ENCODE measurements around the gene HARBI1. TPM values are rescaled to one million over a fixed set of nuclear protein-coding genes. Genes with fewer than 3 reads are reported as not detected.

The HARBI1 gene
- total and polyA plus RNA-seq, 2 of the 4 experiments (the other 2 are of a cell fraction), result 2.7 to 5.2 TPM

GRCh38 chr11:46642627-46643335 lies 25.8 kb upstream of the HARBI1 start:
- Histone ChIP-seq H3K4me3 (ENCODE audit: insufficient read depth, low read depth, low read length) (no peak overlapping the region), H4K20me1 (ENCODE audit: insufficient read depth, low read length) (no peaks in the 10 kb centered on the region), H3K27ac (ENCODE audit: insufficient read depth, low read length) (no peak overlapping the region), H2AFZ (replicated peaks; ENCODE audit: low read length, poor library complexity) (no peak overlapping the region), H2BK20ac (ENCODE audit: low read depth, low read length) (no peak overlapping the region), H4K91ac (ENCODE audit: insufficient read depth, low read depth, low read length) (no peak overlapping the region), H3K23ac (ENCODE audit: low read depth, low read length) (no peak overlapping the region), H2AK9ac (replicated peaks; ENCODE audit: low read depth, low read length, poor library complexity) (no peak overlapping the region), H3K4me2 (ENCODE audit: low read depth, low read length) (no peak overlapping the region), H3K27me3 (ENCODE audit: control insufficient read depth, insufficient read depth, low read length) (no peaks in the 10 kb centered on the region), H3K18ac (ENCODE audit: low read depth, low read length) (no peak overlapping the region), H3K14ac (replicated peaks; ENCODE audit: low read depth, low read length) (no peak overlapping the region), H3K4me1 (ENCODE audit: control insufficient read depth, insufficient read depth, low read length) (peaks cover 3% of the 10 kb centered on the region), H3K4ac (ENCODE audit: low read depth, low read length) (no peak overlapping the region), H3K9me1 (ENCODE audit: insufficient read depth, low read length) (no peaks in the 10 kb centered on the region), H2BK5ac (ENCODE audit: low read depth, low read length, poor library complexity, severe bottlenecking) (no peak overlapping the region), H3K36me3 (ENCODE audit: control insufficient read depth, insufficient read depth, low read length) (peaks cover 19% of the 10 kb centered on the region), H4K8ac (ENCODE audit: low read depth in 2 of 2, low read length in 2 of 2) (no peak overlapping the region), H2AK5ac (ENCODE audit: low read depth, low read length) (no peak overlapping the region), H3K9ac (ENCODE audit: low read depth, low read length) (no peak overlapping the region), H3K56ac (ENCODE audit: extremely low read depth, insufficient read depth, low read length) (no peak overlapping the region), H3K9me3 (ENCODE audit: control insufficient read depth, insufficient read depth, low read length) (peaks cover 2% of the 10 kb centered on the region; the same call in 1 of the 2 replicates), H2BK15ac (ENCODE audit: low read depth, low read length) (no peak overlapping the region), H2BK120ac (ENCODE audit: low read depth, low read length) (no peak overlapping the region), H3K79me1 (ENCODE audit: low read depth in 1 of 2, low read length in 2 of 2) (peaks cover 24 to 49% of the 10 kb centered on the region in 2 experiments), H4K5ac (ENCODE audit: low read depth, low read length) (no peak overlapping the region)
- dilution Hi-C loops (cut with HindIII; ENCODE audit: low sequenced_read_pairs, unreplicated experiment) (no loop called here), intact Hi-C loops (cut with micrococcal nuclease) (no loop called here), in situ Hi-C loops (cut with MboI; ENCODE audit: low sequenced_read_pairs) (no loop called here)
- WGBS, 2 experiments (ENCODE audit: extremely low coverage in 2 of 2, insufficient read length in 1 of 2), result 92% methylated on average over 5 of the region's 8 CpGs; no CpG with 5 or more reads in 1 of the 2 experiments
- no peak for TF ChIP-seq POLR2A (IDR thresholded peaks at IDR 0.05; ENCODE audit: low read depth, low read length)
- no peak for TF ChIP-seq CTCF (conservative IDR thresholded peaks at IDR 0.05; ENCODE audit: low read depth, low read length)
- no peak for TF ChIP-seq ELK1 (IDR thresholded peaks at IDR 0.05; ENCODE audit: borderline replicate concordance, low read depth, low read length)
- no peak for TF ChIP-seq RFX5 (IDR thresholded peaks at IDR 0.05; ENCODE audit: low read depth, low read length)
- no peak for TF ChIP-seq RCOR1 (IDR thresholded peaks at IDR 0.05; ENCODE audit: insufficient replicate concordance, low read length)
- TF ChIP-seq BHLHE40 (IDR thresholded peaks at IDR 0.05; ENCODE audit: low read depth, low read length), result no peak
- TF ChIP-seq USF2 (IDR thresholded peaks at IDR 0.05; ENCODE audit: low read depth, low read length), result no peak
- TF ChIP-seq CEBPB (IDR thresholded peaks at IDR 0.05; ENCODE audit: low read depth, low read length), result no peak
- no peak for TF ChIP-seq RAD21 (IDR thresholded peaks at IDR 0.05; ENCODE audit: low read length)
- no peak for TF ChIP-seq MXI1 (IDR thresholded peaks at IDR 0.05; ENCODE audit: borderline replicate concordance, low read depth, low read length)
- no peak for TF ChIP-seq FOS (IDR thresholded peaks at IDR 0.05; ENCODE audit: low read depth, low read length)
- no peak for TF ChIP-seq MAFK (IDR thresholded peaks at IDR 0.05; ENCODE audit: low read depth, low read length)
- no peak for TF ChIP-seq NFE2L2 (IDR thresholded peaks at IDR 0.05; ENCODE audit: low read depth, low read length)
- no peak for TF ChIP-seq SMC3 (IDR thresholded peaks at IDR 0.05; ENCODE audit: low read depth, low read length)
- TF ChIP-seq MAZ (IDR thresholded peaks at IDR 0.05; ENCODE audit: borderline replicate concordance, low read depth, low read length), result no peak
- no peak for TF ChIP-seq CHD1 (IDR thresholded peaks at IDR 0.05; ENCODE audit: low read depth, low read length)
- ATAC-seq (ENCODE audit: low read depth) (no peak), DNase-seq (no peak)
- BruUV-seq (replicated peaks), result no TSS peak
- ChIA-PET CTCF (interaction anchor here (1.2 kb wide), 1 partner anchor 31 kb away, joined by 10 read pairs; no protein-coding TSS in a partner anchor), POLR2A (ENCODE audit: unreplicated experiment) (no interaction called here)

All from IMR-90 (cell line).